Measurements from ENCODE around the gene SCP2D1.

DNA sequence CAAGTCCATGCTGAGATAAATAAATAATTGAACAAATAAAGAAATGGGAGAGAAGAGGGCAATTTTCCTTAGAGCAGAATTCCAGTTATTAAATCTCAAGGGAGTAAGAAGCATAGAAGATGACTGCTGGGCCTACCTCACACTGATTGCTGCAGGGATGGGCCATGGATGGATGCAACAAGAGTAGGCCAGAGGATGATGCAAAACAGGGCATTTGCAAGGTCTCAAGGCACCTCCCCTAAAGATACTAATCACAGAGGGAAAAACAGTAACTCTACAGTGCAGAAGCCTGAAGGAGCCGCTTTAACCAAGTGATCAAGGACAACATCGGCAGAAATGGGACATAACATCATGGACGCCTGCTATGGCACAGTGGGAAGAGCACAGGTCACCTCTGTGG lies 1.7 kb upstream of the SCP2D1 start:
- TF ChIP-seq EZH2phosphoT487 (IDR thresholded peaks at IDR 0.05; ENCODE audit: insufficient read depth, low read depth) (no peak), EZH2 (IDR thresholded peaks at IDR 0.05; ENCODE audit: insufficient read depth, poor library complexity, severe bottlenecking) (no peak)

Measured in GM23248 (cell line).